Activated CD4-positive, CD25-positive, alpha-beta regulatory T cell treated with anti-CD3 and anti-CD28 coated beads, Interleukin-2, amount 50 U/mL, for 24 hours (primary cell): Measurements from ENCODE around the gene DHX9.

Experiments
- ATAC-seq, 2 donors: fragments of 150-1000 bp; cut with Tn5 transposase; one replicate each; pipeline ENCODE4 v1.10.0; 2021; ENCODE audit warnings: mild to moderate bottlenecking in 1 of 2, moderate library complexity in 1 of 2

DHX9 gene

DNA sequence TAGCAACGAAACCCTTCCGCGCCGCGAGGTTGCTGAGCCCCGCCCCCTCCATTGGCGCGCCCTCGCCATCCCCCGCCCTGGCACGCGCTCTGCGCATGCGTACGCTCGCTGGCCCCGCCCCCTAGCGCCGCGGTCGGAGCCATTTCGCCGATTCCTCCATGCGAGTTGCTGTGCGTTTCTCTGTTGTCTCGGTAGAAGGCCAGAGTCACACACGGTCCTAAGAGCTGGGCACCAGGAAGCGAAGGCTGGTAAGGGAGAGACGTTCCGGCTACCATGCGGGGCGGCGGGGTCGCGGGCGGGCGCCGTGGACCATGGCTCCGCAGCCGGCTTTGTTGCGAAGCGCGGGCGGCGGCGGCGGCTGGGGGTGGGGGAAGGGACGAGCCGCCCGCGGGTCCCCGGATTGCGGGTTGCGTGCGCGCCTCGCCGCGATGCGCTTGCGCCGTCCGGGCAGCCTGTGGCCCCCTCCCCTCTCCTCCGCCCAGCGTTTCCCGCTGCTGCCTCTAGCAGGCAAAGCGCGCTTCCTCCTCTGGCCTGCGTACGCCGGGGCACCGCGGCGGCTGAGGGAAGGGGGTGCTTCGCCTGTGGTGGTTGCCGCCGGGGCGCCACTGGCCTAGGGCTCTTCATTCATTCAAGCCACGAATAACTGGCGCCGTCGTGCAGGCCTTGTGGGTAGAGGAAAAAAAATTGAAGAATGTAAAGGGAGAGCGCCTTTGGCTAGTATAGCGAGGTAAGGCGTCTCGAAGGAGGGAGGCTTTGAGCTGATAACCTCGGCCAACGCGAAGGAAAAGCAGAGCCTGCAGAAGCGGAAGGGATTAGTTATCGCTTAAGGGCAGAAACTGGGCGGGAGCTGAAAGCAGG lies at the start of gene DHX9:
DHX9 (plus strand) TSS at position 139 of the 858 bp plus-strand sequence. CDS start 3,220 bp downstream, outside the sequence.
- ATAC-seq: peak; percentile 85 to 86

DNA sequence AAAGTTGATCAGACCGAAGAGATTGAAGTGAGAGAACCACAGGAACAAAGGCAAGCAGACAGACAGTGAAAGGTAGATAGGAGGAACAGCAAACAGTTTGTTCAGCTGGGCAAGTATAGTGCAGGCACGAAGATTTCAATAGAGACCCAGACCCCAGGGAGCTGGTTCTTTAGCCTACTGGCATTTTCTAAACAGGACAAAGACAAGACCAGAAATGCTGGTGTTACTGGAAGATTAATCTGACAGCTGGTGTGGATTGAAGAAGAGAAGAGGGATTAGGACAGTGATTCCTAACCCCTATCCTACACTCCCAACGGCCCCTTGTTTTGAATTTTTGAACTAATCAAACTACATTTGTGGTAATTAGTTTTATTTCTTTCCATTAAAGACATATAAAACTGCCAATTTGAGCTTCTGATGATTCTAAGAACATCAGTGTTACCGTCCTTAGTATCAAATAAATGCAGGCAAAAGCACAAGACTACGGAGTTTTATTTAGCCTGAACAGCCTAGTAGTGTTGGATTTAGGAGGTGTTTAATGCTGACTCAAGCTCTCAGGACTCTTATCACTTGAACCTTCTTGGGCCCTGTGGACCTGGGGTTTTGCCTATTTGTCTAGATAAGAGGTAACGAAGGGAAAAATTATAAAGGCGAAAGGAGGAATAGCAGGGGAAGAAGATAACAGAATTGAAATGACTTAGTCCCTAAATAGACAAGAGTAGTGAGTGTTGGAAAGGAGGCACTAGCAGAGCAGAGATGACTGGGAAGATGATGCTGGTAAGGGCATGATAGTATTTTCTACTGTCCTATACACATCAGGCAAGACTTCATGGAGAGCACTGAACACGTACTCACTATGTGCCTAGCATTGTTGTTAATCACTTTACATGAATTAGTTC lies 47.6 kb upstream of the DHX9 start:
- no peak for ATAC-seq

DNA sequence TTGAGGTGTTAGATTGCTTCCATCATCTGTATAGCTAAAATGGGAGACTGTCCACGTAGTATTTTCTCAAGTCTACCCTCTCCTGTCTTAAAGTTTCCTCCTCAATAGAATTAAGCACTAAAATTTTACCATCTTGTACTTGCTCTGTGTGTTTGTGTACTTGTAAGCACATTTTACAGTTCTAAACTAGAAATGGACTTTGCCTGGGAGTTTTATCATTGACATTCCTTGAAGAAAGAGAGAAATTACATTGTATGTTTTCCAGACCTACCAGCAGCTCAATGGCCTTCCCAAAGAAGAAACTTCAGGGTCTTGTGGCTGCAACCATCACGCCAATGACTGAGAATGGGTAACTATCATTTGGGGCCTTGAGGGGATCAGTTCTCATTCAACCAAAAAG lies 45.1 kb upstream of the DHX9 start:
- no peak for ATAC-seq

DNA sequence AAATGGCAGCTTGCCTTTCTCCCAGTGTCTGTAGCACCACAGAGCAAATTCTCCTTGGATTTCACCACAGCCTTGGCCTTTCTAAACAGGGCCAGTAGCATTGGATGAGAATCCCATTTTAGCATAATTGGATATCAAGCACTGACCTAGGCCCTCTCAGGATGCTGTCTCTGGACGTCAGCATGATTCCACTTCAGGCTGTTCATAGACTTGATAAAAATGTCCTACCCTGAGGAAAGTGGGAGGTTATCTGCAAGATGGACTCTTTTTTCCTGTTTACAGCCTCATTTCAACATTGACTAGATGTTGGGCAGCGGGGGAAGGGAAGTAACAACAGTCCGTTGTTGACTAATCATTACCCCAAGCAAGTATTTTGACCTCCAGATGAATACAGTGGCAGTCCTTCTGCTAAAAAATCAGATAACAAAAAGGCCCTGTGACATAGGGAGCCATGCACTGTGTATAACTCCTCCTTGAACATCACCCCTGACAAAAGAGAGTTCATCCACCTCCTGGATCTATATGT lies 44.4 kb upstream of the DHX9 start:
- no peak for ATAC-seq

DNA sequence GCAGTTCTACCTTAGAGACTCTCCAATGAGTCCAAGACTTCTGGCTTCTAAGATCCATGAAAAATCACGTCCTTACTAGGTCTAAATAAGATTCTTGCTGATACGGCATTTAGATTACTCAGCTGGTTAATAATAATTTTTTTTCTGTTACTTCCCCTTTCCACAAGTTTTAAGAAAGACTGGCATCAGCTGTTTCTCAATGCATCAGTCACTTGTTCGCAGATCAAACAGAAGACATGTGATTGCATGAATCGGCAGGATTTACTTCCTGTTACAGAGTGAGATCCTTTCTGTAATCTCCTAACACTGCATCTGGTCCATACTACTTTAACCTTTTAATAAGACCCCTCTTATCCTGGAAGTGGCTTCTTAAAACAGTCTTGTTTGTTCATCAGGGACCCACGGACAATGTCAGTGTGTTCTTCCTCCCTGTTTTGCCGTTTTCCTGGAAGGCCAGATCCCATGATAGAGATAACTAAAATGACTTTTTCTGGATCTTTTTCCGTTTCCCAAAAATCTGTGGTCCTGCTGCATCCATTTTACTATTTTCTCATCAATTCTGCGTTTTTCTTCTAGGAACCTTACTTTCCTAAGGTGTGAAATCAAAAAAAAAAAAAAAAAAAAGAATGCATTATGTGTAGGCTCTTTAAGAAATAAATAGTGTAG lies 43.5 kb upstream of the DHX9 start:
- no peak for ATAC-seq

DNA sequence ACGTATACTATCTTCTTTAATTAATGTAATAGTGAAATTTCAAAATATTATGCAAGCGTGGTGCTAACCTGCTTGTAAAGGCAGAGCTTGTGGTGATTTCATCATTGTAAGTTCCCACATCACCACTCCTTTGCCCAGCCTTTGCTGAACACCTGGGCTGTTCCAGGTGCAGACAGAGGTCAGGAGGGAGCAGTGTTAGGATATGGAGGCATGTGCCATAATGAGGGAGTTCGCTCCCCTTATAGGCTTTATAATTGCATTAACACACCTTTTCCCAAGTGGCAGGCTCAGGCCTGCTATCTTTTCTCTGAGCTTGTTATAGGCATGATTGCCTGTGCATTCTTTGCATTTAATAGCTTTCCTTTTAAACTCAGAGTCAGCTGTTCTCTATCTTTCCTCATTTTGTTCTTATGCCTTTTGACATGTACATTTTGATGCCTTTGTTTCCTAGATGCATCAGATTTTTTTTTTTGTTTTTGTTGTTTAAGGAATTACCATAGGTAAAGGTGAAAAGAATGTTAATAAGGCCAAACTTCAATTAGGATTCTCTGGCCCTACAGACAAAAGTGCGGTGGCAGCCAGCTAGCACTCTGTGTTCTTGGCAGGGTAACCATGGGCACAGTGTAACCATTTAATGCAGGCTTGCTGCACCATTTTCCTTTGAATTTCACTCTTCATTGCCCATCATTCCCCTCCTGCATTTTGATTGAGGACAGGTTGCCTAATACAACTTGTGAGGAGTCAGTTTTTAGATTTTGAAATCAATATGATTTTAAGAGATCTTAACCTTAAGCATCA lies 36.9 kb upstream of the DHX9 start:
- no peak for ATAC-seq

DNA sequence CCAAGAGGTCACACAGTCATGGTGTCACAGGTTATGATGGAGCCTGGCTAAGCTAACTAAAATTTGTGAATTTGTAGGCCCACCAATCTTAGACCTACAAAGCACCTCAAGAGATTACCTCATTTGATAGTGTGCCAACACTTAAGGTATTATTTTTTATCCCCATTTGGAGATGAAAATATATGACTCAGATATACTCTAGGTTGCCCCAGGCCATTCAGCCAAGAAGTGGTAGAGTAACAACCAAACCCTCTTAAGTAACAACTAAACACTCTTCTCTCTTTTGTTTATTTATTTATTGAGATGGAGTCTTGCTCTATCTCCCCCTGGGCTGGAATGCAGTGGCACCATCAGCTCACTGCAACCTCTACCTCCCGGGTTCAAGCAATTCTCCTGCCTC lies 35.3 kb upstream of the DHX9 start:
- no peak for ATAC-seq

DNA sequence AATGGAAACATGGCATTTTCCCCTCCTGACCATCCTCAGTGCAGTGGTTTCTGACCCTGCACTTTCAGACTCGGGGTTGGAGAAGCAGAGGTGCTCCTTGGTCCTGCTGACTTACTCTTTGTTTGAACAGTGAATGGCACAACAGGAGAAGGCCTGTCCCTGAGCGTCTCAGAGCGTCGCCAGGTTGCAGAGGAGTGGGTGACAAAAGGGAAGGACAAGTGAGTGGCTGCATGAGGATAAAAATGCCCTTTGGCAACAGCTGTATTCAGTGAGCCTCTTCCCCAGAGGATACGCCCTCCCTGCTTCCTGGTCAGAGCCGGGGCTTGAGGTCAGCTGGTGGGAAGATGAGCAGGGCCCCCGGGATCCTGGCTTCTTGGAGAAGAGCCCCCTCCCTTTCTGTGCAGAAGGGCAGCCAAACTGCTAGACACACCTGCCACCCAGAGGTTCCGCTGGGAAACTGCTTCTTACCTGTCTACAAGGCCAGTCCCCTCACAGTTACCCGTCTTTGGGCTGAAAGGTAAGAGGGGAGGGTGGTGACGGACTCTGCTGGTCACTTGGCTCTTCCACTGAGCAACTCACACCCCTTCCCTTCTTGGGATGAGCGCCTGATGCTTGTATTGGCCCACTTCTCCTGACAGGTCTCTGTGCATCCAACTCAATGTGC lies 33.0 kb upstream of the DHX9 start:
- ATAC-seq: no peak

DNA sequence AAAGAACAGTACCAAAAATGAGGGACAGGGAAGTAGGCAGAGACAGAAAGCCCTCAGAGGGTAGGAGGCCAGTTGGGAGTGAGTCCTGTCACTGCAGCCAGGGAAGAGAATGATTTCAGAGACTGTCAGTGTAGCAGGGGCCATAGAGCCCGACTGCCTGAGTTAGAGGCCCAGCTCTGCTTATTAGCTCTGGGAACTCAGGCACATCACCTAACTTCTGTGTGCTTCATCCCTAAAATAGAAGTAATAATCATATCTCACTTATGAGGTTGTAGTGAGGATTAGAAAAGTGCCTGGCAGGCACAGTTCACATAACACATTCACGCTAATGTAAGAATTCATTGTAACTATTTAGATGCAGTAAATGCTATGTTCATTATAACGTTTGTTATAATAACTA lies 31.2 kb upstream of the DHX9 start:
- no peak for ATAC-seq

DNA sequence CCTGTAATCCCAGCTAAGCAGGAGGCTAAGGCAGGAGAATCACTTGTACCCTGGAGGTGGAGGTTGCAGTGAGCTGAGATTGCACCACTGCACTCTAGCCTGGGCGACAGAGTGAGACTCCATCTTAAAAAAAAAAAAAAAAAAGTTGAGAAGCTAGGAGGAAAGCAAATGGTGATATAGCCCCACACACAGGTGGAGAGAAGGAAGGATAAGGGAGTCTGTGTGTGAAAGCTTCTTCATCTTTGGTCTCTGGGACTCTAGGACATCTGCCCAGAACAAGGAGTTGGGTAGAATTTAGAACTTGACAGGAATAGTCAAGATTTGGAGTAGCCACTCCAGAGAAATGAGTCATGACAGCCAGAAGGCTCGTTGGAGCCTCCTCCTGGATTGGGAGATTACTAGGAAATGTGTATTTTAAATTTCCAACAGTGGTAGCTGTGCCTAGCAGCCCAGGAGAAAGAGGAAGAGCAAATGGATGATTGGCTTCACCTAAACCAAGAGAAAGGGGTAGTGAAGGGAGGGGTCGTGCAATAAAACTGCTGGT lies 29.7 kb upstream of the DHX9 start:
- ATAC-seq: no peak

DNA sequence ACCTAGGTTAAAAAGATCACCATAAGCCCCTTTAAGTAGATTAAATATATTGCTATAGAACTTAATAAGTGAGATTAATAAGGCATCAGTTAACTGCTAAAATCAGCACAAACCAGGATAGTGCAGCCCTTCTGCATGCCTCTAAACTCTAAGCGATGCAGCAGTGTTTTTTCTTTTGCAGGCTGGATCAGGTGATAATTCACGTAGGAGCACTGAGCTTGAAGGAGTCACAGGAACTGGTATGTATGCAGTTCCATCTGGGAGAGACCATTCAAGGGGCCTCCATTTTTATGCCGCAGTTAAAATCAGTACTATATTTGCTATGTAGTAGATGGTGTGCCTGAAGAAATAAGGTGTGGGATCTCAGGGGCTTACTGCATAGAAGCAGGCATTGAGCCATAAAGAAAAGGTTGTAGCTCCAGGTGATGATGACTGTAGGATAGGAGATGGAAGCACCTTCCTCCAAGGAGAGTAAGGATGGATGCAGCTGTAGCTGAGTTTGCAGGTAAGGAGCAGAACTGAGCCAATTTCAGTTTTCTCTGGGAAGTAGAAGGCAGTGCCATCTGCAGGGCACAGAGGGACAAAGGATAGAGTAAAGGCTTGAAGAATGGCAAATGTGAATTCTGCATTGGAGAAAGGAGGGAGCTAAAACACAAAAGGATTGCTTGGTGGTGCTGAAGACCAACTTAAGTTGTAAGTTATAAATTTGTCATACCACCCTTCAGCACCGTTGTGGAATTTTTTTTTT lies 27.0 kb upstream of the DHX9 start:
- no peak for ATAC-seq

DNA sequence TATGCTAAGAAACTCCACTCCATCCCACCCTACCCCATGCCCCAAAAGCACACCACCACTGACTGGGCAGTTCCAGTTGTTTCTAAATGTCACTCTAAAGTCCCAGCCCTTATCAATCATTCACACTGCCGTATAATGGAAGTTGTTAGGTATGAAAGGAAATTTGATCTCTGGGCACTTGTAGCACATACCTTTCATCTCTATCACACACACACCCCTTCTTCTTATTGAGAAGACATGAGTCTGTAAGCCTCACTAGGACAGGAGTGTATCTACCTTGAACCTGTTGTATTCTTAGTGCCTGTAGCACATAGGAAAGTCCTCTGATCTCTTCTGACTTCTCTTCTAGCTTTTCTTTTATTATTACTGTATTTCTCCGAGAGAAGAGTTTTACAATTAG lies 22.3 kb upstream of the DHX9 start:
- no peak for ATAC-seq

DNA sequence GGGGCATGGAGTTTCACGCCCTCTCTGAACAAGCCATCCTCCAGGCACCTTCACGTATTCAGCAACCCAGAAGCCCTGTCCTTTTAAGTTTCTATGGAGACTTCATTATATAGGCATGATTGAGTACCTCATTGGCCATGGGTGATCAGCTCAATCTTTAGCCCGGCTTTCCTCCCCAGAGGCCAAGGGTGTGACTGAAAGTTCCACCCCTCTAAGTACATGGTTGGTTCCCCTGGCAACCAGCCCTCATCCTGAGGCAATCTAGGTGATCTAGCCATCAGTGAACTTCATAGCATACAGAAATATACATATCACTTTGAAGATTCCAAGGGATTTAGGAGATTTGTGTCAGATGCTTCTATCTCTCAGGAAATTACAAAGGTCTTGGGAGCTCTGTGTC lies 21.3 kb upstream of the DHX9 start:
- ATAC-seq: no peak

DNA sequence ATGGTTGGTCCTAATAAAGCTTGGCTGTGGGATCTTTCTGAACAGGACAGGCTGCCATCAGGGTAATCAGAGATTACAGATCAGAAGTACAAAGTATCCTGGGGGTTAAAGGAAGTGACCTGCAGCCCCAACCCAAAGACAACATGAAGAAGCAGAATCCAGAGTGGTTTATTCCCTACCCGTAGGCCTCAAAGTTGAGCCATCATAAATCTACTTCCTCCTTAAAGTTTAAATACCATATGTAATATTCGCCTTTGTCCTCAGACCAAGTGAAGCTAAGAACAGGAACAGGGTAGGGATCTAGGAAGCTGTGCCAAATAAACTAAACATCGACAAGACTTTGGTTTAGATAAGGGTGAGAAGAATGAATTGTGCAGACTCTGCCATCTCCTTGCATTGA lies 15.9 kb upstream of the DHX9 start:
- no peak for ATAC-seq

DNA sequence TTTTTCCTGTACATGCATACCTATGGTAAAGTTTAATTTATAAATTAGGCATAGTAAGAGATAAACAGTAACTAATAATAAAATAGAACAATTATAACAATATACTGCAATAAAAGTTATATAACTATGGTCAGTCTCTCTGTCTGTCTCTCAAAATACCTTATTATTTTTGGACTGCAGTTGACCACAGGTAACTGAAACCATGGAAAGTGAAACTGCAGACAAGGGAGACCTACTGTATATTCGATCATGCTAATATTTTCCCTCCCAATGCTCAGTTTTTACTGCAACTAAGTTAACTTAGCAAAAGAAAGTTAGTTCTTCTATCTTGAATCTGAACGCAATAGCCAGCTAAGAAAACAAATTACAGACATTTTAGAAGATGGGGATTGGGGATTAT lies 12.3 kb upstream of the DHX9 start:
- ATAC-seq: no peak

DNA sequence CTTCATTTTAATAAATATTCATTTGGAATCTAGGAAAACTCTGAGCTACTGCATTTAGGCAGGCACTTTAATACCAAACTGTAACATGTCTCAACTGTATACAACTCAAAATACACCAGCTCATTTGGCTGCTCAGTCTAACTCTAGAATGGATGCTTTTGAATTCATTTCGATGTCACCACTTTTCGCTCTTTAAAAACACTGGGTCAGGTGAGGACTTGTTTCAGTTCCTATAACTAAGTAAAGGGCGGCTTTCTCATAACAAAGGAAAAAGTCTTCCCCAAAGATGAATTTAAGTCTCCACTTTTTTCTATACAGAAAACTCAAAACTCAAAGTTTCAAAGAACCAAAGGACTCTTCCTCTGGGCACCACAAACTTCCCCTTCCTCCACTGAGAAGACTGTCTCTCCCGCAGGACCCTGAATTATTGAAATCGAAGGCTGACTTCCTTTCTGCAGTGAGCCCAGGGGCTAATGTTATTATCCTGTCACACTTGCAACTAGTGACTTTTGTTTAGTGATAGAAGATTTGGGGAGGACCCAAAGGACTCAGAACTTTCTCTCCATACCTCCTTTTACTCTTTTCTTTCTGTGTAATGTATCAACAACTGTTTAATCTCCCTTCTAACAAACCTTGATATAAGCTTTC lies 9.7 kb upstream of the DHX9 start:
- ATAC-seq: no peak

DNA sequence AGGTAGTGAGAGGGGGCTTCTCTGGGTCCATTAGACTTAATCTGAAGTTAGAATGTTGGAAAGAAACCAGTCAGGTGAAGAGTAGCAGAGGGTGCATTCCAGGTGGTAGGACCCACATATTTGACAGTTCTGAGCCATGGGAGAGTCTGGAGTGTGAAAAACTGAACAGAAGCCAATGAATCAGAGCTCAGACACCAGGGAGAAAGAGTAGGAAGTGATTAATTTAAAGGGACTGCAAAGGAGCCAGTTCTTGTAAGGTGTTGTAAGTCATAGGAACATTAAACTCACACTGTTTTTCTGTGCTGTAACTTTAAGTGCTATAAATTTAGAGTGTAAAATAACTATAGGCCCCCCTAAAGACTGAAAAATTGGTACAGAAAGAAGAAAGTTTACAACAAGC lies 5.9 kb upstream of the DHX9 start:
- no peak for ATAC-seq

DNA sequence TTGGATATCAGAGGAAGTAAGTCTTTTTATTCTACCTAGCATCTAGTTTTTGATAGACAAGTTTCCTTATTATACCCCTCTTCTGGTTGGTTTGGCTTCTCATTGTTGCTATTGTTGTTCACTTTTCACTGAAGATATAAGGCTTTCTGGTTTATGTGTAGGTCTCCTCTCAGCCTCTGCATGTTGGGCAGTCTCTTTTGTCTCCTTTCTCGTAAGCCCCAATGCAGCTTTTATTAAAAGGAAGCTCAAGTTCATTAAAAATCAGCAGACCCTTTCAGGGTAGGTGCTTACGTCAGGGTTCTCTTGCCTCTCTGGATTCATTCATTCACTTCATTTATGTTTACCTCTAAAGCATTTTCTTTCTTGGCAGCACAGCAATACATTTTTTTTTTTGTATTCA lies 4.8 kb upstream of the DHX9 start:
- ATAC-seq: no peak

DNA sequence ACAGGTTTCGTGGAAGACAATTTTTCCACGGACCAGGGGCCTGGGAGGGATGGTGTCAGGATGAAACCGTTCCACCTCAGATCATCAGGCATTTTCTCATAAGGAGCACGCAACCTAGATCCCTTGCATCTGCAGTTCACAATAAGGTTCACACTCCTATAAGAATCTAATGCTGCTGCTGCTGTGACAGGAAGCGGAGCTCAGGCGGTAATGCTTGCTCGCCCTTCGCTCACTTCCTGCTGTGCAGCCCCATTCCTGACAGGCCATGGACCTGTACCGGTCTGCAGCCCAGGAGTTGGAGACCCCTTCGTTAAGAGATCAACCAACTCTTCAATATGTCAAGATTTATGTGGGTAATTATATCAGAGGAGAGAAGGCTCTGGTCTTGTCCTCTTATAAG lies 3.3 kb upstream of the DHX9 start:
- ATAC-seq: no peak

DNA sequence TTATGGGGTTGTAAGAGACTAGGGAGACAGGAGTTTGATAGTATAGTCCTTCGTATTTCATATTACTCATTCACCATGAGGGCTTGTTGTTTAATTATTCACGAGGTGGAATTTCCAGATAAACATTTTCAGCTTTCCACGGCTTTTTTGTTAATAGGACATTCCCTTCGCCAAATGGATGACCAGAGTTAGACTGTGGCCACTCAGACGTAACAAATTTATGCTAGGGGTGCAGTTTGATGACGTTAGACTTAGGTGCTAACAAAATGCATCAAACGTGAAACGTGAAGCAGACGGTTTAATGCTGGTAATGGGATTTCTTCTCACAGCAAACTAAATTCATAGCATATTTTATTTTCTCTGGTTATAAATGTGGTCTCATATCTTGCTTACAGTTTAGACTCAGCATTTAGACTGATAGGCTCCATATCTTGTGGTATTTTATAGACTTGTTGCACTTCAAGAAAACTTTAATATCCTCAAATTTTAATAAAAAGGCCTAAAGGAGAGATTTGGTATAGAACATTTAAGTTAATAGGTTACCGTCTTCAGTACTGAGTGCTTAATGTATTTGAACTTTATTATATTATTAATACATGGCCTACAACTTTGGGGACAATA lies 2.3 kb downstream of the DHX9 start:
- no peak for ATAC-seq
